K562 (cell line): ENCODE data around the gene MAU2. TPM values are rescaled to one million over a fixed set of nuclear protein-coding genes. Genes with fewer than 3 reads are reported as not detected.

Experiments used
- ATF1 ChIP-seq, 2 experiments: fragments of 450-650 bp in 1 of 2; IDR thresholded peaks; 2 replicates each; pipeline ENCODE4 v1.6.1; 2016; ENCODE audit warnings: missing compliant biosample characterization in 1 of 2, missing genetic modification characterization in 1 of 2
- CEBPG ChIP-seq, 3 experiments: fragments of 200-800 bp in 1 of 3; sonication (Bioruptor generic) in 1 of 3; sonication (generic) in 1 of 3; formaldehyde crosslinking in 1 of 3; IDR thresholded peaks in 2 of 3; conservative IDR thresholded peaks in 1 of 3; 2 replicates each; pipeline versions ENCODE4 v1.6.1 to v1.8.0; 2016 to 2022; ENCODE audit warnings: missing compliant biosample characterization in 2 of 3, missing genetic modification characterization in 2 of 3, mild to moderate bottlenecking in 1 of 3, missing genetic modification reagents in 1 of 3
- GMEB1 ChIP-seq: fragments of 250-450 bp; sonication (Bioruptor Pico); IDR thresholded peaks from 2 replicates; pipeline ENCODE4 v1.4.0; 2020; ENCODE audit warnings: mild to moderate bottlenecking
- GTF3C2 ChIP-seq: IDR thresholded peaks from 3 replicates; pipeline ENCODE4 v1.6.1; 2011; ENCODE audit warnings: borderline replicate concordance, mild to moderate bottlenecking, moderate library complexity; ENCODE audit not compliant: insufficient read length; ENCODE audit errors: extremely low read depth
- HDGF ChIP-seq: fragments of 450-650 bp; IDR thresholded peaks from 2 replicates; pipeline ENCODE4 v1.6.1; 2016
- MEF2D ChIP-seq: conservative IDR thresholded peaks from 2 replicates; pipeline ENCODE4 v1.6.1; 2016; ENCODE audit warnings: low read depth, missing genetic modification characterization, missing compliant biosample characterization
- PCBP1 ChIP-seq: fragments of 200-400 bp; formaldehyde crosslinking; IDR thresholded peaks from 2 replicates; pipeline ENCODE4 v1.6.1; 2018; ENCODE audit warnings: mild to moderate bottlenecking, low read depth, low read length; ENCODE audit not compliant: poor library complexity, severe bottlenecking
- SOX6 ChIP-seq: fragments of 450-650 bp; IDR thresholded peaks from 2 replicates; pipeline ENCODE4 v1.6.1; 2014; ENCODE audit warnings: mild to moderate bottlenecking
- SPI1 ChIP-seq: IDR thresholded peaks from 2 replicates; pipeline ENCODE4 v1.6.1; 2011; ENCODE audit warnings: low read depth, low read length, control low read depth, borderline replicate concordance
- SRF ChIP-seq, 2 experiments: fragments of 250-450, 450-650 bp in 1 of 2; sonication (Bioruptor Pico) in 1 of 2; sonication (generic) in 1 of 2; formaldehyde crosslinking; IDR thresholded peaks; 2 replicates each; pipeline versions ENCODE4 v1.5.0 to v1.5.1; 2020 to 2022; ENCODE audit warnings: mild to moderate bottlenecking in 1 of 2, missing genetic modification reagents in 1 of 2
- ZBTB7A ChIP-seq: IDR thresholded peaks from 2 replicates; pipeline ENCODE4 v1.6.1; 2011; ENCODE audit warnings: low read depth, mild to moderate bottlenecking, low read length, moderate library complexity, borderline replicate concordance; ENCODE audit not compliant: control insufficient read depth
- ZFP30 ChIP-seq: fragments of 250-450 bp; sonication (Bioruptor Pico); IDR thresholded peaks from 2 replicates; pipeline ENCODE4 v1.8.0; 2022; ENCODE audit warnings: moderate library complexity, mild to moderate bottlenecking, inconsistent platforms, borderline replicate concordance
- ZNF121 ChIP-seq: sonication (generic); formaldehyde crosslinking; conservative IDR thresholded peaks from 2 replicates; pipeline ENCODE4 v1.8.0; 2022; ENCODE audit warnings: missing genetic modification reagents
- ZNF511 ChIP-seq: sonication (generic); formaldehyde crosslinking; IDR thresholded peaks from 2 replicates; pipeline ENCODE4 v1.8.0; 2022; ENCODE audit warnings: mild to moderate bottlenecking, missing genetic modification reagents
- polyA plus RNA-seq, 8 experiments: library from polyadenylated mRNA; depleted of rRNA in 4 of 8; stranded (reverse) in 5 of 8; unstranded in 3 of 8; fragments of >200 nt; fragmentation: Nextera tagmentation in 2 of 8; fragmentation: Illumina TruSeq in 1 of 8; extraction: Ambion mirVana in 2 of 8; extraction: Trizol in 1 of 8; gene quantifications; 2 replicates each; pipeline versions ENCODE4 v1.2.1 to v1.2.3, GENCODE V29; 2011 to 2014; ENCODE audit warnings: inconsistent platforms in 1 of 8, missing spikeins in 1 of 8
- total RNA-seq, 7 experiments: library from RNA; depleted of rRNA in 6 of 7; stranded (reverse); fragments of >200 nt in 6 of 7; fragmentation: Illumina TruSeq in 2 of 7; extraction: Trizol in 2 of 7; gene quantifications; 2 replicates each; pipeline versions ENCODE4 v1.2.1 to v1.2.3, GENCODE V29; 2011 to 2021; ENCODE audit warnings: low replicate concordance in 1 of 7

The MAU2 gene
- total and polyA plus RNA-seq, 9 of the 15 experiments (the other 6 are each of a cell fraction or from before 2014, with no cell fraction given) = 1.2 to 48.1 (median 19.4) TPM

- TF ChIP-seq CEBPG (CRISPR knock-in tag; IDR thresholded peaks at IDR 0.05) (no peak), CEBPG (tag; conservative IDR thresholded peaks at IDR 0.05 in 1 of 2, IDR thresholded peaks at IDR 0.05 in 1 of 2) (no peak), PCBP1 (peak; percentile 45), SOX6 (no peak), ZBTB7A (peak; percentile 95), GMEB1 (no peak), ATF1 (CRISPR knock-in tag; IDR thresholded peaks at IDR 0.05) (no peak), ATF1 (tag; IDR thresholded peaks at IDR 0.05) (no peak), MEF2D (tag) (no peak), ZFP30 (no peak), SPI1 (no peak), SRF (CRISPR knock-in tag; IDR thresholded peaks at IDR 0.05) (no peak), ZNF121 (CRISPR knock-in tag) (no peak), HDGF (no peak), ZNF511 (CRISPR knock-in tag) (no peak), GTF3C2 (no peak)
Measured at GRCh38 chr19:19405971-19406877, 85.6 kb downstream of the MAU2 start (continued).
